Mesenchymal stem cell (in vitro differentiated cells and primary cell): ENCODE measurements around the gene CRYBG1.
A peak's percentile ranks its signal among the peaks of the same experiment; 100 is the strongest.

Experiments
- DNase-seq: peaks from one replicate; pipeline ENCODE4 v3.0.0-alpha.2; 2013
- H2AFZ ChIP-seq: one replicate; pipeline ENCODE4 v1.6.1; 2013; ENCODE audit warnings: low read depth, mild to moderate bottlenecking, control low read depth, inconsistent platforms, low read length, moderate library complexity
- H2AK5ac ChIP-seq: 2 replicates; pipeline ENCODE4 v1.6.1; 2013; ENCODE audit warnings: low read length, moderate library complexity, mild to moderate bottlenecking, inconsistent platforms; ENCODE audit not compliant: severe bottlenecking
- H2BK120ac ChIP-seq: one replicate; pipeline ENCODE4 v1.6.1; 2013; ENCODE audit warnings: low read depth, mild to moderate bottlenecking, inconsistent platforms, low read length, moderate library complexity
- H2BK12ac ChIP-seq, 2 experiments: one replicate each; pipeline ENCODE4 v1.6.1; 2013; ENCODE audit warnings: inconsistent platforms in 2 of 2, low read length in 2 of 2, mild to moderate bottlenecking in 2 of 2, moderate library complexity in 2 of 2, control low read depth in 1 of 2
- H2BK15ac ChIP-seq: one replicate; pipeline ENCODE4 v1.6.1; 2013; ENCODE audit warnings: mild to moderate bottlenecking, low read depth, inconsistent platforms; ENCODE audit not compliant: poor library complexity, severe bottlenecking
- H2BK5ac ChIP-seq: 2 replicates; pipeline ENCODE4 v1.6.1; 2013; ENCODE audit warnings: low read depth, mild to moderate bottlenecking, low read length, control low read depth, inconsistent platforms; ENCODE audit not compliant: poor library complexity, severe bottlenecking
- H3K14ac ChIP-seq, 2 experiments: one replicate each; pipeline ENCODE4 v1.6.1; 2013; ENCODE audit warnings: inconsistent platforms in 2 of 2, low read length in 2 of 2, control low read depth in 1 of 2, mild to moderate bottlenecking in 1 of 2, moderate library complexity in 1 of 2
- H3K18ac ChIP-seq, 2 experiments: one replicate each; pipeline ENCODE4 v1.6.1; 2013; ENCODE audit warnings: inconsistent platforms in 2 of 2, low read length in 2 of 2, control low read depth in 1 of 2, low read depth in 1 of 2, mild to moderate bottlenecking in 1 of 2
- H3K23ac ChIP-seq, 2 experiments: one replicate each; pipeline ENCODE4 v1.6.1; 2013; ENCODE audit warnings: inconsistent platforms in 2 of 2, low read length in 2 of 2, mild to moderate bottlenecking in 2 of 2, moderate library complexity in 2 of 2, control low read depth in 1 of 2
- H3K27ac ChIP-seq: 2 replicates; pipeline ENCODE4 v1.5.1; 2013; ENCODE audit warnings: mild to moderate bottlenecking, moderate library complexity, low read length, control low read depth, inconsistent platforms; ENCODE audit not compliant: poor library complexity, severe bottlenecking
- H3K27me3 ChIP-seq, 2 experiments: 2 replicates each; pipeline versions ENCODE4 v1.6.1 to v1.7.0; 2013; ENCODE audit warnings: low read length in 2 of 2, mild to moderate bottlenecking in 2 of 2, moderate library complexity in 2 of 2, control low read depth in 1 of 2, inconsistent platforms in 1 of 2; ENCODE audit not compliant: control insufficient read depth in 1 of 2, insufficient read depth in 1 of 2
- H3K36me3 ChIP-seq, 2 experiments: 2 replicates each; pipeline versions ENCODE4 v1.6.1 to v1.7.0; 2013; ENCODE audit warnings: low read length in 2 of 2, control low read depth in 1 of 2, inconsistent platforms in 1 of 2, low read depth in 1 of 2, mild to moderate bottlenecking in 1 of 2; ENCODE audit not compliant: insufficient read depth in 2 of 2, control insufficient read depth in 1 of 2
- H3K4ac ChIP-seq, 2 experiments: one replicate each; pipeline ENCODE4 v1.6.1; 2013; ENCODE audit warnings: inconsistent platforms in 2 of 2, low read length in 2 of 2, mild to moderate bottlenecking in 2 of 2, moderate library complexity in 2 of 2, control low read depth in 1 of 2, low read depth in 1 of 2
- H3K4me1 ChIP-seq: 2 replicates; pipeline ENCODE4 v1.6.1; 2013; ENCODE audit warnings: low read depth, low read length, control low read depth; ENCODE audit not compliant: control insufficient read depth, insufficient read depth
- H3K4me2 ChIP-seq: 2 replicates; pipeline ENCODE4 v1.6.1; 2013; ENCODE audit warnings: low read length, mild to moderate bottlenecking, inconsistent platforms; ENCODE audit not compliant: poor library complexity, severe bottlenecking
- H3K4me3 ChIP-seq, 2 experiments: 2 replicates each; pipeline versions ENCODE4 v1.5.1 to v1.7.0; 2013; ENCODE audit warnings: low read length in 2 of 2, mild to moderate bottlenecking in 2 of 2, control low read depth in 1 of 2, low read depth in 1 of 2; ENCODE audit not compliant: insufficient read depth in 1 of 2
- H3K79me1 ChIP-seq: replicated peaks from 2 replicates; pipeline ENCODE4 v1.6.1; 2013; ENCODE audit warnings: mild to moderate bottlenecking, control low read depth, low read length, inconsistent platforms; ENCODE audit not compliant: poor library complexity, severe bottlenecking
- H3K9ac ChIP-seq: 2 replicates; pipeline ENCODE4 v1.7.0; 2013; ENCODE audit warnings: mild to moderate bottlenecking, low read length, moderate library complexity
- H3K9me3 ChIP-seq: 2 replicates; pipeline ENCODE4 v1.7.0; 2013; ENCODE audit warnings: mild to moderate bottlenecking, low read length; ENCODE audit not compliant: control insufficient read depth
- H4K8ac ChIP-seq: one replicate; pipeline ENCODE4 v1.6.1; 2013; ENCODE audit warnings: inconsistent platforms, mild to moderate bottlenecking, low read length, moderate library complexity
- H4K91ac ChIP-seq: one replicate; pipeline ENCODE4 v1.6.1; 2013; ENCODE audit warnings: mild to moderate bottlenecking, low read length, inconsistent platforms
- WGBS: methylation state at CpG from one replicate; pipeline ENCODE4 v1.1.7; 2013; ENCODE audit warnings: mixed read lengths; 5-methylcytosine and 5-hydroxymethylcytosine counted together

CRYBG1 gene

DNA sequence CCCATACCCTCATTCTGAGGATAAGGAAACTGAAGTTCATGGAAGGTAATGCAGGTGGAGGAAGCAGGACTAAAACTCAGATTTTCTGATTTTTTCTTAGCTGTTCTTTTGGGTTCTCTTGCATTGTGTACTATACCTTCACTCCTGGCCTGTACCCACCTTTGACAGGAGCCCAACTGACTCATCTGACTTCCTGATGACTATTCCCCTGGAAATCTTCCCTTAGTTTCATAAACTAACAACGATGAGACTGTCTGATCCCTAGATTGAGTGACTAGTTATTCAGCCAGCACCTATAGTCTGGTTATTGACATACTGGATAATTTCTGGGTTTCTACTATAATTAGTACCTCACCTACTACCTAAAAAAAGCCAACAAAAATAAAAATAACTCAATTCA is 10.1 kb downstream of the CRYBG1 start:
- no peak overlapping the region for H2AK5ac ChIP-seq
- no peak overlapping the region for H4K91ac ChIP-seq
- no peak overlapping the region for H3K18ac ChIP-seq
- no peak for DNase-seq
- no peak overlapping the region for H2BK15ac ChIP-seq
- no peaks in the 10 kb centered on the region for H3K36me3 ChIP-seq
- no peaks in the 10 kb centered on the region for H3K79me1 ChIP-seq
- no peak overlapping the region for H3K4ac ChIP-seq
- no peaks in the 10 kb centered on the region for H3K9me3 ChIP-seq
- H3K27ac ChIP-seq: no peak overlapping the region
- no peak overlapping the region for H2BK5ac ChIP-seq
- H3K27me3 ChIP-seq: peaks cover 0 to 9% of the 10 kb centered on the region in 2 experiments
- no peak overlapping the region for H3K9ac ChIP-seq
- no peak overlapping the region for H3K14ac ChIP-seq
- WGBS: 60% methylated on average over 1 of the region's 1 CpG
- H3K4me2 ChIP-seq: no peak overlapping the region
- H2AFZ ChIP-seq: no peak overlapping the region
- no peak overlapping the region for H4K8ac ChIP-seq
- H2BK120ac ChIP-seq: no peak overlapping the region
- H3K4me1 ChIP-seq: no peaks in the 10 kb centered on the region
- no peak overlapping the region for H2BK12ac ChIP-seq
- H3K23ac ChIP-seq: no peak overlapping the region
- H3K4me3 ChIP-seq: no peak overlapping the region

DNA sequence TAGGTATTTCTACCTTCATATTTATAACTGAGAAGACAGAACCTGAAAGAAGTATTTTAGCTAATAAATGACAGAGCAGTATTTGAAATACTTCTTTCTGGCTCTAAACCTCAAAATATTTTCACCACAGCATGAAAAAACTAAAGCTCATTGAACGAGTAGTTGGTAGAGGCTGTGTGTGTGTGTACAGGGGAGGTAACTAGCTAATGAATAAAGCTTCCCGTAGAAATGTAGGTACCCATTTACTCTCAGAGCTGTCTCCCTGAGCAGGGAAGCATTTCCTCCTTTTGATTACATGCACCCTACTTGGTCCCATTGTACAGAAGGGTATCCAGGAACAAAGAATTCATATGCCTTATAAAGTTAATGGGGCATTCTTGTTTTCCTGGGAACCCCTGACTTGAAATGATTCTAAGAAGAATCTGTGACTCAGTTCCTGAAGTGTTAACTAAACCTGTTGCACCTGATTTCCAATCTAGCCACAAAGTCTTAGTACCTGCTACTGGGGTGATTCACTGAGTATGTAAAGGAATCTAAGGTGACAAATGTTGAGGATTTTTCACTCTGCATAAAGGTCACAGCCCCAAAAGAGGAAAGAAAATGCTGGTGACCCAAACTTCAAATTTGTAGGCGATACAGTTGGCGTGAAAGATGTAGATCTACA is 12.5 kb downstream of the CRYBG1 start:
- Histone ChIP-seq H3K27ac (no peak overlapping the region), H2BK120ac (no peak overlapping the region), H3K9ac (no peak overlapping the region), H2BK15ac (no peak overlapping the region), H3K4me2 (no peak overlapping the region), H3K79me1 (no peaks in the 10 kb centered on the region), H3K4me3 (no peak overlapping the region), H4K8ac (no peak overlapping the region), H3K18ac (no peak overlapping the region), H3K9me3 (no peaks in the 10 kb centered on the region), H3K27me3 (no peaks in the 10 kb centered on the region), H2AK5ac (no peak overlapping the region), H3K23ac (no peak overlapping the region), H3K4ac (no peak overlapping the region), H4K91ac (no peak overlapping the region), H3K36me3 (no peaks in the 10 kb centered on the region), H2BK5ac (no peak overlapping the region), H3K14ac (no peak overlapping the region), H3K4me1 (peaks cover 1% of the 10 kb centered on the region), H2AFZ (no peak overlapping the region), H2BK12ac (no peak overlapping the region)
- WGBS: no CpG with 5 or more reads among the region's 4 CpGs
- DNase-seq: no peak

DNA sequence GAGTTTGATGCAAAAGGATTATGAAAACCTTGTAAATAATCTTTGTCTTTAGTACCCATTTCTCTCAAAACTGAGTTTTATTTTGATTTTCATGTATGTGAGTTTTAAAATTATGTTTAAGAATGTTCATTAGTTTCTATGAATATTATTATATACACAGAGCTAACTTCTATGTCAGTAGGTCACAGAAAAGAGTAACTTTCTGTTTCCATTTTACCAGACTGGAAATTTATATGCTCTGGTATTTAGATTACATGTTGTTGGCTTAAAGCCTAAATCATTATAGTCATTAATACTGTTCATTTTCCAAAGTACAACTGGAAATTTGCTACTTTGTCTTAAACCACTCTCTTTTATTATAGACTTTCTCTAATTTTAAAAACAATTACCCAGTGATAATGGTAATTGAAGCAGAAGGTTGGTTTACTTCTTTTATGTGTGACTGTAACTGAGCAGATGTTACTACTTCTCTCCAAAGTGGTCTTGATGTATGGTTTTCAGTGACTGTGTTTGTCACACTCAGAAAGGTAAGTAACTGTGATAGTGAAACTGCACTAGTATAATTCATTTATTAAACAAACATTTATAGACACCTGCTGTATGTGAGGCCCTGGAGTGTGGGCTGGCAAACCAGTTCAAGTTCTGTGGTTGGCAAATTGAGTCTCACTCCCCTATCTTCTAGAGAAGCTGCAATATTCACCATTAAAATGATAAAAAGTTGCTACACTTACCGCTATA is 13.2 kb downstream of the CRYBG1 start:
- H2BK12ac ChIP-seq: no peak overlapping the region
- H3K4ac ChIP-seq: no peak overlapping the region
- no peak overlapping the region for H2BK5ac ChIP-seq
- H3K79me1 ChIP-seq: no peaks in the 10 kb centered on the region
- H3K4me2 ChIP-seq: no peak overlapping the region
- no peak overlapping the region for H3K4me3 ChIP-seq
- H2BK120ac ChIP-seq: no peak overlapping the region
- no peak overlapping the region for H3K27ac ChIP-seq
- H4K8ac ChIP-seq: no peak overlapping the region
- no peak overlapping the region for H4K91ac ChIP-seq
- no peak overlapping the region for H3K14ac ChIP-seq
- no peak overlapping the region for H2BK15ac ChIP-seq
- no peaks in the 10 kb centered on the region for H3K36me3 ChIP-seq
- H2AK5ac ChIP-seq: no peak overlapping the region
- H3K27me3 ChIP-seq: no peaks in the 10 kb centered on the region
- peaks cover 1% of the 10 kb centered on the region for H3K4me1 ChIP-seq
- no peak for DNase-seq
- no peak overlapping the region for H3K23ac ChIP-seq
- no peaks in the 10 kb centered on the region for H3K9me3 ChIP-seq
- no CpG with 5 or more reads among the region's 1 CpG for WGBS
- H2AFZ ChIP-seq: no peak overlapping the region
- no peak overlapping the region for H3K18ac ChIP-seq
- H3K9ac ChIP-seq: no peak overlapping the region

DNA sequence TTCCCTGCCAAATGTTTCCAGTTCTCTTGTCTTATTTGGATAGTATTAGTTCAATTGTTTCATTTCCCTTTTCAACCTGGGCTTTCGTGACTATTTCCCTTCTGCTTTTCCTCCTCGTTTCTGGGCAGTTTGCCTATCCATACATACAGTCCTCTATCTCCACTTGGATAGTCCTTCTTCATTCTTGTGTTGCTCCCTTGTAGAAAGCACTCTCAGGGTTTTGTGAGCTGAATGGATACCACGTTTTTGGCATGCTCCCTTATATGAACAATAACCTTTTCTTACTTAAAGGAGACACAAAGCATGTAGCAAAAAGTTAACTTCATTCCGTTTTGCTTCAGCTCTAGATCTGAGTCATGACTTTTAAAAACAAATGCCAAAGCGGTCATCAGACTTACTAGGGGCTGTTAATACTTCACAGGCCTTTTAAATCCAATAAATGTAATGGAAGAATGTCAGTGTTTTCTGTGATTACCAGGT is 16.6 kb downstream of the CRYBG1 start:
- DNase-seq: no peak

More for the DNA sequence above, 16.6 kb downstream of the CRYBG1 start:
- Histone ChIP-seq H2BK15ac (no peak overlapping the region), H3K4me3 (peak overlapping the region in 1 of 2 experiments; percentile 39), H3K36me3 (no peaks in the 10 kb centered on the region), H3K9ac (peak overlapping the region; percentile 29), H3K27ac (peak overlapping the region; percentile 25), H3K4me2 (peak overlapping the region; percentile 32), H3K79me1 (no peaks in the 10 kb centered on the region), H2AK5ac (no peak overlapping the region), H2BK120ac (no peak overlapping the region), H2BK5ac (no peak overlapping the region), H3K4ac (no peak overlapping the region), H3K4me1 (peaks cover 1% of the 10 kb centered on the region), H4K91ac (no peak overlapping the region), H4K8ac (no peak overlapping the region), H3K18ac (no peak overlapping the region), H3K23ac (no peak overlapping the region), H3K9me3 (no peaks in the 10 kb centered on the region), H3K14ac (no peak overlapping the region), H3K27me3 (no peaks in the 10 kb centered on the region), H2BK12ac (no peak overlapping the region), H2AFZ (no peak overlapping the region)
- WGBS: 52% methylated on average over 5 of the region's 5 CpGs
